HepG2 (cell line): ENCODE measurements around the gene SMIM28. TPM values are rescaled to one million over a fixed set of nuclear protein-coding genes. Genes with fewer than 3 reads are reported as not detected.

Experiments used
- ATAC-seq: fragments of 200-7000 bp; cut with Tn5 transposase; 3 replicates; pipeline ENCODE4 v1.9.1; 2020; ENCODE audit warnings: mild to moderate bottlenecking, moderate library complexity
- BruUV-seq: library from RNA; stranded (reverse); fragments of 400-500 nt; replicated peaks from 2 replicates; lab custom pipeline; 2021; lab: Mats Ljungman, UMichigan
- CTCF ChIA-PET: fragments of 300-600 bp; formaldehyde crosslinking; extraction: SDS; loops from one replicate; lab custom pipeline; 2021; ENCODE audit warnings: low total read pairs, inconsistent platforms, low intra/inter-chr PET ratio; lab: Yijun Ruan, JAX
- POLR2A ChIA-PET: fragments of 350-600 bp; sonication (Branson Sonifier 250); formaldehyde crosslinking; loops from one replicate; lab custom pipeline; 2020; ENCODE audit warnings: antibody characterized with exemption, inconsistent platforms; lab: Yijun Ruan, JAX
- DNase-seq: peaks from one replicate; pipeline ENCODE4 v3.0.0-alpha.2; 2015; ENCODE audit warnings: low spot score
- FAIRE-seq: peaks from 3 replicates; lab custom pipeline; 2011; peaks lifted over from hg19 to GRCh38; lab: Jason Lieb, UNC
- H2AFZ ChIP-seq: one replicate; pipeline ENCODE4 v1.6.1; 2011; ENCODE audit warnings: low read length, inconsistent platforms
- H3K27ac ChIP-seq: fragments of 300-600 bp; 3 replicates; pipeline ENCODE4 v1.8.0; 2011; ENCODE audit warnings: mixed run types, mild to moderate bottlenecking, mixed read lengths, low read length, inconsistent platforms; ENCODE audit not compliant: insufficient read depth; ENCODE audit errors: extremely low read length
- H3K27me3 ChIP-seq, 2 experiments: fragments of 200-600 bp in 1 of 2; 2 replicates in 1 of 2; 3 replicates in 1 of 2; pipeline versions ENCODE4 v1.6.0 to v1.8.0; 2011; ENCODE audit warnings: low read length in 2 of 2, mild to moderate bottlenecking in 2 of 2, moderate library complexity in 2 of 2, inconsistent platforms in 1 of 2; ENCODE audit not compliant: insufficient read depth in 2 of 2, control insufficient read depth in 1 of 2
- H3K36me3 ChIP-seq, 2 experiments: fragments of 200-600 bp in 1 of 2; replicated peaks in 1 of 2; 2 replicates in 1 of 2; 3 replicates in 1 of 2; pipeline versions ENCODE4 v1.5.1 to v1.8.0; 2011; ENCODE audit warnings: low read length in 2 of 2, inconsistent platforms in 1 of 2; ENCODE audit not compliant: insufficient read depth in 2 of 2, control insufficient read depth in 1 of 2
- H3K4me1 ChIP-seq: 2 replicates; pipeline ENCODE4 v1.5.1; 2012; ENCODE audit warnings: low read length, inconsistent platforms; ENCODE audit not compliant: insufficient read depth
- H3K4me2 ChIP-seq: 2 replicates; pipeline ENCODE4 v1.6.0; 2011; ENCODE audit warnings: low read depth, low read length, inconsistent platforms
- H3K4me3 ChIP-seq, 3 experiments: fragments of 200-600 bp in 1 of 3; sonication (generic), shearing (Covaris generic) in 1 of 3; replicated peaks in 1 of 3; 2 replicates each; pipeline ENCODE4 v1.5.1; 2011 to 2016; ENCODE audit warnings: low read length in 3 of 3, inconsistent platforms in 2 of 3, low read depth in 2 of 3, mild to moderate bottlenecking in 2 of 3, control low read depth in 1 of 3, mixed read lengths in 1 of 3; ENCODE audit not compliant: insufficient read depth in 1 of 3
- H3K79me2 ChIP-seq: one replicate; pipeline ENCODE4 v1.6.1; 2011; ENCODE audit warnings: low read length, inconsistent platforms; ENCODE audit not compliant: insufficient read depth
- H3K9ac ChIP-seq: 2 replicates; pipeline ENCODE4 v1.6.0; 2011; ENCODE audit warnings: mild to moderate bottlenecking, low read depth, low read length, inconsistent platforms; ENCODE audit not compliant: insufficient read depth
- H3K9me3 ChIP-seq: 2 replicates; pipeline ENCODE4 v1.5.1; 2012; ENCODE audit warnings: mild to moderate bottlenecking, low read length
- H4K20me1 ChIP-seq: 2 replicates; pipeline ENCODE4 v1.6.0; 2011; ENCODE audit warnings: inconsistent platforms, mild to moderate bottlenecking, low read length, moderate library complexity; ENCODE audit not compliant: insufficient read depth
- CEBPB ChIP-seq: IDR thresholded peaks from 2 replicates; pipeline ENCODE4 v1.6.1; 2011; ENCODE audit warnings: low read depth, low read length, improper control_type of control experiment, borderline replicate concordance
- EEA1 ChIP-seq: sonication (generic); formaldehyde crosslinking; IDR thresholded peaks from 2 replicates; pipeline ENCODE4 v1.5.1; 2020; ENCODE audit warnings: mild to moderate bottlenecking, missing genetic modification reagents, borderline replicate concordance
- ELF1 ChIP-seq: sonication (generic); formaldehyde crosslinking; IDR thresholded peaks from 2 replicates; pipeline ENCODE4 v1.4.0; 2020; ENCODE audit warnings: missing genetic modification reagents
- FOSL2 ChIP-seq: sonication (generic); formaldehyde crosslinking; IDR thresholded peaks from 2 replicates; pipeline ENCODE4 v1.4.0; 2020; ENCODE audit warnings: missing genetic modification reagents
- POGZ ChIP-seq: sonication (generic); formaldehyde crosslinking; IDR thresholded peaks from 2 replicates; pipeline ENCODE4 v1.4.0; 2020; ENCODE audit warnings: mild to moderate bottlenecking, missing genetic modification reagents
- RBFOX2 ChIP-seq: fragments of 200-400 bp; formaldehyde crosslinking; IDR thresholded peaks from 2 replicates; pipeline ENCODE4 v1.6.1; 2017; ENCODE audit warnings: low read depth, mild to moderate bottlenecking, low read length
- SMC3 ChIP-seq: IDR thresholded peaks from 2 replicates; pipeline ENCODE4 v1.6.1; 2011; ENCODE audit warnings: low read length, improper control_type of control experiment
- ZNF431 ChIP-seq: sonication (generic); formaldehyde crosslinking; IDR thresholded peaks from 2 replicates; pipeline ENCODE4 v1.9.0; 2022; ENCODE audit warnings: missing genetic modification reagents, low read depth, mild to moderate bottlenecking, borderline replicate concordance
- WGBS: methylation state at CpG from one replicate; pipeline ENCODE4 v1.1.6; 2017; ENCODE audit warnings: low lambda C conversion rate; 5-methylcytosine and 5-hydroxymethylcytosine counted together
- in situ Hi-C: cut with HindIII; loops from 2 replicates; pipeline ENCODE4 v1.10.0; 2017; ENCODE audit warnings: low pct_unique_long_range_greater_than_20kb; ENCODE audit not compliant: extremely low pct_ligation_motif_present
- intact Hi-C: fragments of 100-400 bp; cut with micrococcal nuclease; formaldehyde crosslinking; loops from one replicate; pipeline ENCODE4 v1.10.0; 2022; ENCODE audit not compliant: unreplicated experiment
- polyA plus RNA-seq, 8 experiments: library from polyadenylated mRNA; depleted of rRNA in 3 of 8; stranded (reverse) in 7 of 8; unstranded in 1 of 8; fragments of >200 nt; fragmentation: Illumina TruSeq in 4 of 8; extraction: Trizol in 4 of 8; gene quantifications; 2 replicates each; pipeline versions ENCODE4 v1.2.1 to v1.2.3, GENCODE V29; 2011 to 2016; ENCODE audit warnings: low read depth in 4 of 8, missing spikeins in 1 of 8, mixed read lengths in 1 of 8; ENCODE audit not compliant: insufficient read depth in 1 of 8
- total RNA-seq, 5 experiments: library from RNA; depleted of rRNA; stranded (reverse); fragments of >200 nt; fragmentation: Illumina TruSeq; extraction: Trizol; gene quantifications; 2 replicates each; pipeline ENCODE4 v1.2.3, GENCODE V29; 2016; ENCODE audit warnings: low read depth in 1 of 5
- TF ChIP-seq, protein P1 (sequence below): sonication (generic); formaldehyde crosslinking; IDR thresholded peaks from 2 replicates; pipeline ENCODE4 v1.4.0; 2020; ENCODE audit warnings: mild to moderate bottlenecking, missing genetic modification reagents
- TF ChIP-seq, protein P2 (sequence below): sonication (generic); formaldehyde crosslinking; IDR thresholded peaks from 2 replicates; pipeline ENCODE4 v1.4.0; 2020; ENCODE audit warnings: missing genetic modification reagents
- TF ChIP-seq, protein P3 (sequence below): sonication (generic); formaldehyde crosslinking; IDR thresholded peaks from 2 replicates; pipeline ENCODE4 v1.4.0; 2020; ENCODE audit warnings: mild to moderate bottlenecking, low read depth, missing genetic modification reagents
- TF ChIP-seq, protein P4 (sequence below): sonication (generic); formaldehyde crosslinking; IDR thresholded peaks from 2 replicates; pipeline ENCODE4 v1.4.0; 2020; ENCODE audit warnings: missing genetic modification reagents, mild to moderate bottlenecking, borderline replicate concordance

SMIM28 gene
- total and polyA plus RNA-seq, 2 of the 13 experiments (the other 11 are each of a cell fraction or from before 2014, with no cell fraction given) = not detected

DNA sequence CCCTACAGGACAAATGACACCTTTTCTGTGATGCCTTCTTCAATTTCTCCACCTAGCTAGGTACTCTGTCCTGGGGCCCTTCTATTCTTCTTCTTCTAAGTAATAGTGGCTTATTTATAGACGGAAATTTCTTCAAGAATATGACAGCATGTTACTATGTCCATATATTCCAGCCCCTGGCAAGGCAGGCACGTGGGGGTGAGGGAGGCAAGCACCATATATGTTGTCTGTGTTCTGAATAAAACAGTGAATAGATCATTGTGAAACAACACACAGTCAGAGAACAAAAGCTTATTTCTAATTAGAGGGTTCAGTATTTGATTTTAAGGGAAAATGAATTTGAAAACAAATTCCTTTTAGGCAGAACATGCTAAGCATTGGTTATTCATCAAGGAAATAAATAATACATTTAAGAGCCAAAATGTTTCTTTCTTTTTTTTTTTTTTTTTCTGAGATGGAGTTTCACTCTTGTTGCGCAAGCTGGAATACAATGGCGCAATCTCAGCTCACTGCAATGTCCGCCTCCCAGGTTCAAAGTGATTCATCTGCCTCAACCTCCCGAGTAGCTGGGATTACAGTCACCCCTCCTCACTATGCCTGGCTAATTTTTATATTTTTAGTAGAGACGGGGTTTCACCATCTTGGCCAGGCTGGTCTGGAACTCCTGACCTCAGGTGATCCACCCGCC lies 32.5 kb downstream of the SMIM28 start:
- FAIRE-seq = no peak
- Histone ChIP-seq H3K27me3 (no peaks in the 10 kb centered on the region), H3K36me3 (peaks cover 20 to 81% of the 10 kb centered on the region in 2 experiments), H3K79me2 (peaks cover 2% of the 10 kb centered on the region), H3K4me2 (no peak overlapping the region), H2AFZ (no peak overlapping the region), H3K27ac (no peak overlapping the region), H3K4me3 (no peak overlapping the region), H3K9me3 (no peaks in the 10 kb centered on the region), H3K9ac (no peak overlapping the region), H3K4me1 (peaks cover 18% of the 10 kb centered on the region), H4K20me1 (no peaks in the 10 kb centered on the region)
- DNase-seq = no peak
- no TSS peak for BruUV-seq
- 84% methylated on average over 8 of the region's 8 CpGs for WGBS
- CTCF ChIA-PET = no interaction called here
- no peak for ATAC-seq
- intact Hi-C loops (no loop called here), in situ Hi-C loops (no loop called here)
- POLR2A ChIA-PET = no interaction called here
- TF ChIP-seq EEA1 (no peak), ELF1 (CRISPR knock-in tag) (no peak), ZNF431 (CRISPR knock-in tag) (no peak), POGZ (CRISPR knock-in tag) (0 out of 2 replicates have a peak, but pooled peaks have one; percentile 21), FOSL2 (peak; percentile 69), RBFOX2 (0 out of 2 replicates have a peak, but pooled peaks have one; percentile 11), CEBPB (peak; percentile 96), SMC3 (peak; percentile 26; the same call in 1 of the 2 replicates)
- TF ChIP-seq, protein P1, sequence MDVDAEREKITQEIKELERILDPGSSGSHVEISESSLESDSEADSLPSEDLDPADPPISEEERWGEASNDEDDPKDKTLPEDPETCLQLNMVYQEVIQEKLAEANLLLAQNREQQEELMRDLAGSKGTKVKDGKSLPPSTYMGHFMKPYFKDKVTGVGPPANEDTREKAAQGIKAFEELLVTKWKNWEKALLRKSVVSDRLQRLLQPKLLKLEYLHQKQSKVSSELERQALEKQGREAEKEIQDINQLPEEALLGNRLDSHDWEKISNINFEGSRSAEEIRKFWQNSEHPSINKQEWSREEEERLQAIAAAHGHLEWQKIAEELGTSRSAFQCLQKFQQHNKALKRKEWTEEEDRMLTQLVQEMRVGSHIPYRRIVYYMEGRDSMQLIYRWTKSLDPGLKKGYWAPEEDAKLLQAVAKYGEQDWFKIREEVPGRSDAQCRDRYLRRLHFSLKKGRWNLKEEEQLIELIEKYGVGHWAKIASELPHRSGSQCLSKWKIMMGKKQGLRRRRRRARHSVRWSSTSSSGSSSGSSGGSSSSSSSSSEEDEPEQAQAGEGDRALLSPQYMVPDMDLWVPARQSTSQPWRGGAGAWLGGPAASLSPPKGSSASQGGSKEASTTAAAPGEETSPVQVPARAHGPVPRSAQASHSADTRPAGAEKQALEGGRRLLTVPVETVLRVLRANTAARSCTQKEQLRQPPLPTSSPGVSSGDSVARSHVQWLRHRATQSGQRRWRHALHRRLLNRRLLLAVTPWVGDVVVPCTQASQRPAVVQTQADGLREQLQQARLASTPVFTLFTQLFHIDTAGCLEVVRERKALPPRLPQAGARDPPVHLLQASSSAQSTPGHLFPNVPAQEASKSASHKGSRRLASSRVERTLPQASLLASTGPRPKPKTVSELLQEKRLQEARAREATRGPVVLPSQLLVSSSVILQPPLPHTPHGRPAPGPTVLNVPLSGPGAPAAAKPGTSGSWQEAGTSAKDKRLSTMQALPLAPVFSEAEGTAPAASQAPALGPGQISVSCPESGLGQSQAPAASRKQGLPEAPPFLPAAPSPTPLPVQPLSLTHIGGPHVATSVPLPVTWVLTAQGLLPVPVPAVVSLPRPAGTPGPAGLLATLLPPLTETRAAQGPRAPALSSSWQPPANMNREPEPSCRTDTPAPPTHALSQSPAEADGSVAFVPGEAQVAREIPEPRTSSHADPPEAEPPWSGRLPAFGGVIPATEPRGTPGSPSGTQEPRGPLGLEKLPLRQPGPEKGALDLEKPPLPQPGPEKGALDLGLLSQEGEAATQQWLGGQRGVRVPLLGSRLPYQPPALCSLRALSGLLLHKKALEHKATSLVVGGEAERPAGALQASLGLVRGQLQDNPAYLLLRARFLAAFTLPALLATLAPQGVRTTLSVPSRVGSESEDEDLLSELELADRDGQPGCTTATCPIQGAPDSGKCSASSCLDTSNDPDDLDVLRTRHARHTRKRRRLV = no peak
- TF ChIP-seq, protein P2, sequence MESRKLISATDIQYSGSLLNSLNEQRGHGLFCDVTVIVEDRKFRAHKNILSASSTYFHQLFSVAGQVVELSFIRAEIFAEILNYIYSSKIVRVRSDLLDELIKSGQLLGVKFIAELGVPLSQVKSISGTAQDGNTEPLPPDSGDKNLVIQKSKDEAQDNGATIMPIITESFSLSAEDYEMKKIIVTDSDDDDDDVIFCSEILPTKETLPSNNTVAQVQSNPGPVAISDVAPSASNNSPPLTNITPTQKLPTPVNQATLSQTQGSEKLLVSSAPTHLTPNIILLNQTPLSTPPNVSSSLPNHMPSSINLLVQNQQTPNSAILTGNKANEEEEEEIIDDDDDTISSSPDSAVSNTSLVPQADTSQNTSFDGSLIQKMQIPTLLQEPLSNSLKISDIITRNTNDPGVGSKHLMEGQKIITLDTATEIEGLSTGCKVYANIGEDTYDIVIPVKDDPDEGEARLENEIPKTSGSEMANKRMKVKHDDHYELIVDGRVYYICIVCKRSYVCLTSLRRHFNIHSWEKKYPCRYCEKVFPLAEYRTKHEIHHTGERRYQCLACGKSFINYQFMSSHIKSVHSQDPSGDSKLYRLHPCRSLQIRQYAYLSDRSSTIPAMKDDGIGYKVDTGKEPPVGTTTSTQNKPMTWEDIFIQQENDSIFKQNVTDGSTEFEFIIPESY = 0 out of 2 replicates have a peak, but pooled peaks have one; percentile 46
- TF ChIP-seq, protein P3, sequence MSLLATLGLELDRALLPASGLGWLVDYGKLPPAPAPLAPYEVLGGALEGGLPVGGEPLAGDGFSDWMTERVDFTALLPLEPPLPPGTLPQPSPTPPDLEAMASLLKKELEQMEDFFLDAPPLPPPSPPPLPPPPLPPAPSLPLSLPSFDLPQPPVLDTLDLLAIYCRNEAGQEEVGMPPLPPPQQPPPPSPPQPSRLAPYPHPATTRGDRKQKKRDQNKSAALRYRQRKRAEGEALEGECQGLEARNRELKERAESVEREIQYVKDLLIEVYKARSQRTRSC (CRISPR knock-in tag) = no peak
- TF ChIP-seq, protein P4, sequence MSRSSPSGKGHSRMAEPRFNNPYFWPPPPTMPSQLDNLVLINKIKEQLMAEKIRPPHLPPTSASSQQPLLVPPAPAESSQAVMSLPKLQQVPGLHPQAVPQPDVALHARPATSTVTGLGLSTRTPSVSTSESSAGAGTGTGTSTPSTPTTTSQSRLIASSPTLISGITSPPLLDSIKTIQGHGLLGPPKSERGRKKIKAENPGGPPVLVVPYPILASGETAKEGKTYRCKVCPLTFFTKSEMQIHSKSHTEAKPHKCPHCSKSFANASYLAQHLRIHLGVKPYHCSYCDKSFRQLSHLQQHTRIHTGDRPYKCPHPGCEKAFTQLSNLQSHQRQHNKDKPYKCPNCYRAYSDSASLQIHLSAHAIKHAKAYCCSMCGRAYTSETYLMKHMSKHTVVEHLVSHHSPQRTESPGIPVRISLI (CRISPR knock-in tag) = peak; percentile 56; the same call in 1 of the 2 replicates
